ENCODE data around the gene CACNA2D2. TPM values are rescaled to one million over a fixed set of nuclear protein-coding genes. Genes with fewer than 3 reads are reported as not detected.

The CACNA2D2 gene
- total and polyA plus RNA-seq, 7 donors: 0.49 to 1.7 (median 1.1) TPM; not detected in 1

- intact Hi-C loops (cut with DNase I): no loop called here
- Histone ChIP-seq H3K4me1 (no peaks in the 10 kb centered on the region), H3K27ac (no peak overlapping the region), H3K4me3 (no peak overlapping the region), H3K36me3 (no peaks in the 10 kb centered on the region), H3K9me3 (no peaks in the 10 kb centered on the region), H3K27me3 (no peaks in the 10 kb centered on the region)
- 89 to 91% methylated on average over 4 of the region's 4 CpGs for WGBS, 2 donors
- DNase-seq: no peak
- TF ChIP-seq POLR2AphosphoS5 (IDR thresholded peaks at IDR 0.05) (no peak), EP300 (IDR thresholded peaks at IDR 0.05) (no peak), POLR2A (IDR thresholded peaks at IDR 0.05) (no peak), CTCF (IDR thresholded peaks at IDR 0.05) (no peak)
Observed at GRCh38 chr3:50486219-50486888, 17.1 kb downstream of the CACNA2D2 start.

- H3K27me3 ChIP-seq: no peaks in the 10 kb centered on the region
- H3K27ac ChIP-seq: no peak overlapping the region
- H3K9me3 ChIP-seq: no peaks in the 10 kb centered on the region
- 50 to 71% methylated on average over 8 of the region's 8 CpGs for WGBS, 2 donors
- no peak for DNase-seq
- no peak for TF ChIP-seq CTCF (IDR thresholded peaks at IDR 0.05)
- no peak for TF ChIP-seq POLR2AphosphoS5 (IDR thresholded peaks at IDR 0.05)
- no peak for TF ChIP-seq POLR2A (IDR thresholded peaks at IDR 0.05)
- TF ChIP-seq EP300 (IDR thresholded peaks at IDR 0.05): no peak
- H3K4me3 ChIP-seq: no peak overlapping the region
- no peaks in the 10 kb centered on the region for H3K36me3 ChIP-seq
- H3K4me1 ChIP-seq: no peaks in the 10 kb centered on the region
- intact Hi-C loops (cut with DNase I): no loop called here
Observed at GRCh38 chr3:50484722-50485121, 18.7 kb downstream of the CACNA2D2 start.

GRCh38 chr3:50483374-50483773, 20.1 kb downstream of the CACNA2D2 start:
- no peak overlapping the region for H3K4me3 ChIP-seq
- intact Hi-C loops (cut with DNase I): no loop called here
- 84 to 86% methylated on average over 6 of the region's 6 CpGs for WGBS, 2 donors
- H3K36me3 ChIP-seq: no peaks in the 10 kb centered on the region
- no peaks in the 10 kb centered on the region for H3K27me3 ChIP-seq
- TF ChIP-seq POLR2AphosphoS5 (IDR thresholded peaks at IDR 0.05) (no peak), EP300 (IDR thresholded peaks at IDR 0.05) (no peak), POLR2A (IDR thresholded peaks at IDR 0.05) (no peak), CTCF (IDR thresholded peaks at IDR 0.05) (no peak)
- H3K9me3 ChIP-seq: no peaks in the 10 kb centered on the region
- no peaks in the 10 kb centered on the region for H3K4me1 ChIP-seq
- no peak overlapping the region for H3K27ac ChIP-seq
- DNase-seq: no peak

- 16 to 57% methylated on average over 4 of the region's 4 CpGs for WGBS, 2 donors
- TF ChIP-seq CTCF (IDR thresholded peaks at IDR 0.05) (no peak), POLR2A (IDR thresholded peaks at IDR 0.05) (no peak), POLR2AphosphoS5 (IDR thresholded peaks at IDR 0.05) (no peak), EP300 (IDR thresholded peaks at IDR 0.05) (no peak)
- intact Hi-C loops (cut with DNase I): no loop called here
- Histone ChIP-seq H3K27ac (no peak overlapping the region), H3K27me3 (no peaks in the 10 kb centered on the region), H3K4me3 (no peak overlapping the region), H3K9me3 (no peaks in the 10 kb centered on the region), H3K36me3 (no peaks in the 10 kb centered on the region), H3K4me1 (no peaks in the 10 kb centered on the region)
- DNase-seq: no peak
Observed at GRCh38 chr3:50481992-50482391, 21.4 kb downstream of the CACNA2D2 start.

- intact Hi-C loops (cut with DNase I): no loop called here
- WGBS, 2 donors: 56 to 57% methylated on average over 4 of the region's 4 CpGs
- Histone ChIP-seq H3K9me3 (no peaks in the 10 kb centered on the region), H3K36me3 (no peaks in the 10 kb centered on the region), H3K27ac (no peak overlapping the region), H3K27me3 (no peaks in the 10 kb centered on the region), H3K4me3 (no peak overlapping the region), H3K4me1 (no peaks in the 10 kb centered on the region)
- DNase-seq: no peak
- TF ChIP-seq POLR2AphosphoS5 (IDR thresholded peaks at IDR 0.05): no peak
- TF ChIP-seq CTCF (IDR thresholded peaks at IDR 0.05): no peak
- TF ChIP-seq POLR2A (IDR thresholded peaks at IDR 0.05): no peak
- TF ChIP-seq EP300 (IDR thresholded peaks at IDR 0.05): no peak
Observed at GRCh38 chr3:50480471-50480870, 23.0 kb downstream of the CACNA2D2 start.
